Bronchial epithelial cell (primary cell): ENCODE measurements around the gene ANKRD6. TPM values are rescaled to one million over a fixed set of nuclear protein-coding genes. Genes with fewer than 3 reads are reported as not detected.

Experiments
- DNase-seq: peaks from one replicate; pipeline ENCODE4 v3.0.0-alpha.2; 2010; ENCODE audit warnings: low read depth
- FAIRE-seq: peaks from 2 replicates; lab custom pipeline; 2011; peaks lifted over from hg19 to GRCh38; lab: Jason Lieb, UNC
- H3K27me3 ChIP-seq: 2 replicates; pipeline ENCODE4 v1.5.1; 2011; ENCODE audit warnings: low read length; ENCODE audit not compliant: control insufficient read depth, insufficient read depth
- H3K36me3 ChIP-seq: 2 replicates; pipeline ENCODE4 v1.5.1; 2011; ENCODE audit warnings: low read length; ENCODE audit not compliant: control insufficient read depth, insufficient read depth
- H3K4me3 ChIP-seq: 2 replicates; pipeline ENCODE4 v1.5.1; 2011; ENCODE audit warnings: mild to moderate bottlenecking, low read depth, low read length, control low read depth
- CTCF ChIP-seq: IDR thresholded peaks from 2 replicates; pipeline ENCODE4 v1.5.1; 2011; ENCODE audit warnings: mild to moderate bottlenecking, moderate library complexity, low read length, control low read depth, inconsistent platforms; ENCODE audit not compliant: insufficient read depth, severe bottlenecking
- total RNA-seq: library from RNA; depleted of rRNA; stranded (reverse); fragments of >200 nt; gene quantifications from 2 replicates; pipeline ENCODE4 v1.2.1, GENCODE V29; 2014

The ANKRD6 gene
- total RNA-seq, 1 donor from 2014 or later = 6.1 TPM

- no peak overlapping the region for H3K4me3 ChIP-seq
- no peak for FAIRE-seq
- no peaks in the 10 kb centered on the region for H3K36me3 ChIP-seq
- H3K27me3 ChIP-seq = no peaks in the 10 kb centered on the region
- TF ChIP-seq CTCF = no peak
- peak; percentile 9 for DNase-seq
Measured at GRCh38 chr6:89503641-89504040, 70.7 kb downstream of the ANKRD6 start.

GRCh38 chr6:89505847-89506246 is 72.9 kb downstream of the ANKRD6 start:
- no peaks in the 10 kb centered on the region for H3K36me3 ChIP-seq
- H3K27me3 ChIP-seq = no peaks in the 10 kb centered on the region
- no peak overlapping the region for H3K4me3 ChIP-seq
- DNase-seq (no peak), FAIRE-seq (no peak)
- TF ChIP-seq CTCF = no peak

- FAIRE-seq (no peak), DNase-seq (no peak)
- Histone ChIP-seq H3K27me3 (no peaks in the 10 kb centered on the region), H3K4me3 (no peak overlapping the region), H3K36me3 (no peaks in the 10 kb centered on the region)
- no peak for TF ChIP-seq CTCF
Measured at GRCh38 chr6:89506716-89507617, 74.0 kb downstream of the ANKRD6 start.

GRCh38 chr6:89508755-89509563 is 76.0 kb downstream of the ANKRD6 start:
- FAIRE-seq (no peak), DNase-seq (no peak)
- Histone ChIP-seq H3K4me3 (no peak overlapping the region), H3K36me3 (no peaks in the 10 kb centered on the region), H3K27me3 (no peaks in the 10 kb centered on the region)
- TF ChIP-seq CTCF = no peak

GRCh38 chr6:89509777-89510281 is 76.9 kb downstream of the ANKRD6 start:
- Histone ChIP-seq H3K27me3 (no peaks in the 10 kb centered on the region), H3K4me3 (no peak overlapping the region), H3K36me3 (no peaks in the 10 kb centered on the region)
- FAIRE-seq (no peak), DNase-seq (peak; percentile 70)
- peak; percentile 4 for TF ChIP-seq CTCF
